Bone marrow (tissue), 2 donors: Measurements from ENCODE around the gene TCF4.

ENCODE experiments used
- DNase-seq, 2 donors: peaks; one replicate each; lab custom pipeline; 2025; lab: John Stamatoyannopoulos, UW

TCF4 gene

GRCh38 chr18:55385770-55386169 is 202.2 kb downstream of the TCF4 start:
- no peak for DNase-seq

- no peak for DNase-seq
These were observed 203.3 kb downstream of the TCF4 start for GRCh38 chr18:55384551-55385275.

- no peak for DNase-seq
These were observed 203.9 kb downstream of the TCF4 start for GRCh38 chr18:55384115-55384514.

GRCh38 chr18:55382277-55382805 is 205.7 kb downstream of the TCF4 start:
- no peak for DNase-seq

GRCh38 chr18:55381277-55381676 is 206.7 kb downstream of the TCF4 start:
- no peak for DNase-seq

GRCh38 chr18:55380589-55380988 is 207.4 kb downstream of the TCF4 start:
- DNase-seq: no peak

- DNase-seq: no peak
These were observed 211.6 kb downstream of the TCF4 start for GRCh38 chr18:55376387-55376786.

GRCh38 chr18:55375930-55376329 is 212.1 kb downstream of the TCF4 start:
- no peak for DNase-seq

- DNase-seq: no peak
These were observed 213.3 kb downstream of the TCF4 start for GRCh38 chr18:55374741-55375140.

- no peak for DNase-seq
These were observed 215.8 kb downstream of the TCF4 start for GRCh38 chr18:55372209-55372608.

- DNase-seq: no peak
These were observed 217.1 kb downstream of the TCF4 start for GRCh38 chr18:55370936-55371335.

- DNase-seq: no peak
These were observed 218.6 kb downstream of the TCF4 start for GRCh38 chr18:55369346-55369745.

- DNase-seq: no peak
These were observed 222.7 kb downstream of the TCF4 start for GRCh38 chr18:55365342-55365741.

GRCh38 chr18:55362303-55362702 is 225.7 kb downstream of the TCF4 start:
- DNase-seq: no peak

- DNase-seq: no peak
These were observed 226.3 kb downstream of the TCF4 start for GRCh38 chr18:55361492-55362250.

- DNase-seq: no peak
These were observed 227.9 kb downstream of the TCF4 start for GRCh38 chr18:55360061-55360460.

GRCh38 chr18:55356815-55357214 is 231.2 kb downstream of the TCF4 start:
- DNase-seq: no peak

GRCh38 chr18:55355223-55355622 is 232.8 kb downstream of the TCF4 start:
- DNase-seq: no peak

GRCh38 chr18:55354795-55355194 is 233.2 kb downstream of the TCF4 start:
- DNase-seq: peak in 1 of 2 donors; percentile 62

- DNase-seq: peak in 1 of 2 donors; percentile 86
These were observed 234.2 kb downstream of the TCF4 start for GRCh38 chr18:55353806-55354205.

- no peak for DNase-seq
These were observed 234.6 kb downstream of the TCF4 start for GRCh38 chr18:55353391-55353790.

GRCh38 chr18:55351980-55352714 is 235.8 kb downstream of the TCF4 start:
- no peak for DNase-seq
